ENCODE measurements around the gene KCNK3. TPM values are rescaled to one million over a fixed set of nuclear protein-coding genes. Genes with fewer than 3 reads are reported as not detected.
"Not testable (repeated sequence)": the region's sequence is repeated elsewhere in the genome, so short reads cannot be mapped to it uniquely, and the experiment has no call there.

Gene KCNK3
- polyA plus RNA-seq, 1 donor, result 1.1 TPM

GRCh38 chr2:26754972-26755670, 62.6 kb downstream of the KCNK3 start:
- DNase-seq, result no peak

GRCh38 chr2:26756337-26756736, 63.8 kb downstream of the KCNK3 start:
- no peak for DNase-seq

GRCh38 chr2:26757873-26758789, 65.6 kb downstream of the KCNK3 start:
- DNase-seq, result peak; percentile 7

- no peak for DNase-seq
Observed at GRCh38 chr2:26758790-26759321, 66.3 kb downstream of the KCNK3 start.

- no peak for DNase-seq
Observed at GRCh38 chr2:26759845-26760244, 67.3 kb downstream of the KCNK3 start.

- DNase-seq, result not testable (repeated sequence)
Observed at GRCh38 chr2:26760991-26761390, 68.5 kb downstream of the KCNK3 start.

- no peak for DNase-seq
Observed at GRCh38 chr2:26763019-26763418, 70.5 kb downstream of the KCNK3 start.

GRCh38 chr2:26764078-26764887, 71.8 kb downstream of the KCNK3 start, which contains the start of gene SLC35F6:
SLC35F6 (plus strand) TSS chr2:26764284; CDS start chr2:26764350, 66 bp downstream.
- peak; percentile 83 for DNase-seq

- DNase-seq, result no peak
Observed at GRCh38 chr2:26764906-26765305, 72.4 kb downstream of the KCNK3 start.

GRCh38 chr2:26765475-26766200, 73.1 kb downstream of the KCNK3 start:
- no peak for DNase-seq

GRCh38 chr2:26767129-26767528, 74.6 kb downstream of the KCNK3 start:
- DNase-seq, result no peak

GRCh38 chr2:26767894-26768487, 75.5 kb downstream of the KCNK3 start:
- DNase-seq, result no peak

GRCh38 chr2:26768759-26769088, 76.2 kb downstream of the KCNK3 start:
- DNase-seq, result no peak

- no peak for DNase-seq
Observed at GRCh38 chr2:26769089-26769761, 76.7 kb downstream of the KCNK3 start.

- DNase-seq, result no peak
Observed at GRCh38 chr2:26770986-26771586, 78.6 kb downstream of the KCNK3 start.

GRCh38 chr2:26772064-26773001, 79.8 kb downstream of the KCNK3 start:
- no peak for DNase-seq

GRCh38 chr2:26776195-26776800, 83.8 kb downstream of the KCNK3 start:
- DNase-seq, result no peak

- DNase-seq, result no peak
Observed at GRCh38 chr2:26778098-26778497, 85.6 kb downstream of the KCNK3 start.
